Breast epithelium (tissue), 3 donors: ENCODE measurements around the gene TRAF3IP1.

Experiments used
- CTCF ChIP-seq, 3 donors: fragments of 450-650 bp; IDR thresholded peaks; one replicate each; pipeline ENCODE4 v1.5.1; 2016 to 2017; ENCODE audit warnings: antibody characterized with exemption in 3 of 3, mild to moderate bottlenecking in 3 of 3, moderate library complexity in 3 of 3
- POLR2A ChIP-seq: fragments of 450-650 bp; IDR thresholded peaks from one replicate; pipeline ENCODE4 v1.6.1; 2016; ENCODE audit warnings: antibody characterized with exemption, mild to moderate bottlenecking, moderate library complexity
- POLR2AphosphoS5 ChIP-seq, 3 donors: sonication (generic); formaldehyde crosslinking; IDR thresholded peaks; one replicate each; pipeline ENCODE4 v1.6.1; 2017; ENCODE audit warnings: antibody characterized with exemption in 3 of 3

- no peak for TF ChIP-seq CTCF (IDR thresholded peaks at IDR 0.05)
- TF ChIP-seq POLR2AphosphoS5 (IDR thresholded peaks at IDR 0.05): no peak
- no peak for TF ChIP-seq POLR2A
Measured at GRCh38 chr2:238406998-238407285, 86.6 kb downstream of the TRAF3IP1 start.
